IPS DF 6.9 (cell line): Measurements from ENCODE around the gene CLEC19A.

Experiments
- DNase-seq: peaks from one replicate; pipeline ENCODE4 v3.0.0-alpha.2; 2013; ENCODE audit warnings: low read depth, low spot score
- H3K27ac ChIP-seq: one replicate; pipeline ENCODE4 v1.5.1; 2013; ENCODE audit warnings: low read length, control low read depth
- H3K27me3 ChIP-seq: 2 replicates; pipeline ENCODE4 v1.6.1; 2013; ENCODE audit warnings: mild to moderate bottlenecking, low read length; ENCODE audit not compliant: control insufficient read depth, insufficient read depth
- H3K36me3 ChIP-seq: 2 replicates; pipeline ENCODE4 v1.6.1; 2013; ENCODE audit warnings: low read length; ENCODE audit not compliant: control insufficient read depth, insufficient read depth
- H3K4me1 ChIP-seq: 2 replicates; pipeline ENCODE4 v1.6.1; 2013; ENCODE audit warnings: low read length; ENCODE audit not compliant: control insufficient read depth, insufficient read depth
- H3K4me3 ChIP-seq: 2 replicates; pipeline ENCODE4 v1.5.1; 2013; ENCODE audit warnings: mild to moderate bottlenecking, low read length
- H3K9me3 ChIP-seq: 2 replicates; pipeline ENCODE4 v1.6.1; 2013; ENCODE audit warnings: low read length, inconsistent platforms; ENCODE audit not compliant: control insufficient read depth, insufficient read depth
- WGBS: extraction: QIAGEN DNeasy Blood & Tissue Kit; methylation state at CpG from one replicate; pipeline ENCODE4 v1.1.7; 2013; ENCODE audit warnings: mixed read lengths, missing lambda C conversion rate; ENCODE audit not compliant: insufficient read length, insufficient coverage; 5-methylcytosine and 5-hydroxymethylcytosine counted together

CLEC19A gene

DNA sequence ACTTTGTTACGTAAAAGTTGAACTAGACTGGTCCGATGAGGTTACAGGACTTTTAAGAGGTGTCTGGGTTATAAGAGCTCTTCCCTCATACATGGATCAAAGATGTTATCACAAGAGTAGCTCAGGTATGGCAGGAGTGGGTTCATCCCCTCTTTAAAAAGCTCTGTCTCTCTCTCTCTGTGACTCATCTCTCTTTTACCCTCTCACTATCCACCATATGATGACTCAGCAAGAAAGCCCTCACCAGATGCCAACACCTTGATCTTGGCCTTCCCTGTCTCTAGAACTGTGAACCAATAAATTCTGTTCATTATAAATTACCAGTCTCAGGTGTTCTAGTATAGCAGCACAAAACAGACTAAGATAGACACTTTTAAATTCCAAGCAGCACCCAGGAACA lies 1.9 kb upstream of the CLEC19A start:
- Histone ChIP-seq H3K4me3 (no peak overlapping the region), H3K27me3 (no peaks in the 10 kb centered on the region), H3K9me3 (no peaks in the 10 kb centered on the region), H3K27ac (no peak overlapping the region), H3K36me3 (no peaks in the 10 kb centered on the region), H3K4me1 (peaks cover 4% of the 10 kb centered on the region)
- no peak for DNase-seq
- WGBS, result no CpG with 5 or more reads among the region's 2 CpGs

DNA sequence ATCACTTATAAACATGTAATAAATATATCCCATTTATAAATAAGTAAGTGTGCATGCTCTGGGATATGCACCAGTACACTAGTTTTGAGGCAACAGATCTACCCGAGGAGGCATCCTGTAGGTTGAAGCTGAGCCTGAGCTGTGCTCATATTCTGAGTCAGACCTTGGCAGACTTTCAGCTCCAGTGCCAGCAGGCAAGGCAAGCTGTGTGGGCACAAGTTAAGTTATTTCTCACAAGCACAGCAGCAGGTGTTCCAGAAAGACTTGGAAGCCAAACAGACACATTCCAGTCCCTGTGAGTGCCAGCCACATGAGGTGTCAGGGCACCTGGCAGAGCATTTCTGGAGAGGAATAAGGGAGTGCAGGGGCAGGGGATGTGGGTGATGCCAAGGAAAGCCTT lies 1.3 kb upstream of the CLEC19A start:
- no peak overlapping the region for H3K4me3 ChIP-seq
- DNase-seq, result no peak
- H3K36me3 ChIP-seq, result no peaks in the 10 kb centered on the region
- peaks cover 4% of the 10 kb centered on the region for H3K4me1 ChIP-seq
- no peaks in the 10 kb centered on the region for H3K27me3 ChIP-seq
- no peaks in the 10 kb centered on the region for H3K9me3 ChIP-seq
- WGBS, result no CpG with 5 or more reads among the region's 1 CpG
- no peak overlapping the region for H3K27ac ChIP-seq

DNA sequence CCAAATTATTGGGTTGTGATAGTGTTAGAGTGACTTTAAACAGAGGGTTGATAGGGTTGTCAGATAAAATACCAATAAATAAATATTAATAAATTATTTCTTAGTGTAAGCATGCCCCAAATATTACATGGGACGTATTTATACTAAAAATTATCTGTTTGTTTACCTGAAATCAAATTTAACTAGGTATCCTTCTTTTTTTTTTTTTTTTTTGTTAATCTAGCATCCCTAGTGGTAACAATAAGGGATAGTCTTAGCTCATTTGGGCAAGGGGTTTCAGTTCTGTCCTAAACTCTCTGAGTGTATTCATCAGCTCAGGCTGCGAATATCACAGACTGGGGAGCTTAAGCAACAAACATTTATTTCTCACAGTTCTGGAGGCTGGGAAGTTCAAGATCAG lies 1.3 kb downstream of the CLEC19A start:
- Histone ChIP-seq H3K36me3 (no peaks in the 10 kb centered on the region), H3K9me3 (no peaks in the 10 kb centered on the region), H3K4me1 (peaks cover 9% of the 10 kb centered on the region), H3K4me3 (no peak overlapping the region), H3K27me3 (no peaks in the 10 kb centered on the region), H3K27ac (no peak overlapping the region)
- no peak for DNase-seq
- WGBS, result no CpG with 5 or more reads among the region's 2 CpGs

DNA sequence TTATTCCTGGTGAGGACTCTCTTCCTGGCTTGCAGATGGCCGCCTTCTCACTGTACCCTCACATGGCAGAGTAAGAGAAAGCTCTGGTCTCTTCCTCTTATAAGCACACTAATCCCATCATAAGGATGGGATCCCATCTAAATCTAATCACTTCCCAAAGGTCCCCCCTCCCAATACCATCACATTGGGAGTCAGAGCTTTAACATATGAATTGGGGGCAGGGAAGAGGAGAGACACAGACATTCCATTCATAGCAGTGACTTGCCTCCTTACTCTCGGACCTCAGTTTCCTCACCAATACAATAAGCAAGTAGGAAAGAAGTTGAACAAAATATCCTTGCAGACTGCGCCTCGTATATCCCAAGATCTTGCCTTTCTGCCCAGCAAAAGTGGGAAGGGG lies 1.7 kb downstream of the CLEC19A start:
- peaks cover 9% of the 10 kb centered on the region for H3K4me1 ChIP-seq
- WGBS, result no CpG with 5 or more reads among the region's 4 CpGs

DNA sequence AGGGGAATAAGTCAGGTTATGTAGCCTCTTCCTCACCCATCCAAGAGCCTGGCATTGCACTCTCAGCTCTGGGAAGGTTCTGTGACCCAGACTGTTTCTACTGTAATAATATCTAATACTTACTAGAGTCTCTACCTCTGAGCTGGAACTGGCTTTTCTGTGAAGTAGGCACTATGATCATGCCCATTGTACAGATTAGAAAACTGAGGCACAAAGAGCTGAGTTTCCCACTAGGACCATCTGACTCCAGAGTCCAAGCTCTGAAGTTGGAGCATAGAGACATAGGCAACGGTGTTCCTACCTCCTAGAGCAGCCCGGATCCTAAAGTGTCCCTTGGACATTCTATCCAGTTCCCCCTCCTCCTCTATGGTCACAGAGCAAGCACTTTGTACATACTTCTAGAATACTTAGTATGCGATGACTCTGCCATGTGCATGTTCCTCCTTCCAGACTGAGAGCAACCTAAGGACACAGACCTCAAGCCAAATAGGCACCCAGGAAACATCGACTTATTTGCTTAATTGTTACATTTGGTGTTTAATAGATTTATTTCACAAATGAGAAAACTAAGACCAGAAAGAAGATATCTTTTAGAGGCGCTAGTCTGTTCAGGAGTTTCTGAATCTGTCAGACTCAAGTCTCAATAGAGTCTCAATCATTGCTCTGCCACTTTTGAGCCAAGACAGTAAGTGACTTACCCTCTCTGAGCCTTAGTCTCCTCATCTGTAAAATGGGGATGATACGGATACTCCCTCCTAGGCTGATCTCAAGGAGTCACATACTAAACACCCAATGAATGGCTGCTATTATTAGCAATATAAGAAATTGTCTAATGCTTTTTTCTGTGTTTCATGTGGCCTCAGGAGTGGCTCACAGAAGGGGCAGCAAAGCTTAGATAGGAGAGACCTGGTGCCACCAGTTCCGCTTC lies 3.6 kb downstream of the CLEC19A start:
- no CpG with 5 or more reads among the region's 7 CpGs for WGBS
- Histone ChIP-seq H3K27me3 (no peaks in the 10 kb centered on the region), H3K9me3 (no peaks in the 10 kb centered on the region), H3K27ac (no peak overlapping the region), H3K4me1 (peaks cover 9% of the 10 kb centered on the region), H3K4me3 (no peak overlapping the region), H3K36me3 (no peaks in the 10 kb centered on the region)
- no peak for DNase-seq

More for the DNA sequence above, 1.7 kb downstream of the CLEC19A start:
- no peak overlapping the region for H3K4me3 ChIP-seq
- no peak for DNase-seq
- no peaks in the 10 kb centered on the region for H3K36me3 ChIP-seq
- H3K27me3 ChIP-seq, result no peaks in the 10 kb centered on the region
- no peaks in the 10 kb centered on the region for H3K9me3 ChIP-seq
- H3K27ac ChIP-seq, result no peak overlapping the region

DNA sequence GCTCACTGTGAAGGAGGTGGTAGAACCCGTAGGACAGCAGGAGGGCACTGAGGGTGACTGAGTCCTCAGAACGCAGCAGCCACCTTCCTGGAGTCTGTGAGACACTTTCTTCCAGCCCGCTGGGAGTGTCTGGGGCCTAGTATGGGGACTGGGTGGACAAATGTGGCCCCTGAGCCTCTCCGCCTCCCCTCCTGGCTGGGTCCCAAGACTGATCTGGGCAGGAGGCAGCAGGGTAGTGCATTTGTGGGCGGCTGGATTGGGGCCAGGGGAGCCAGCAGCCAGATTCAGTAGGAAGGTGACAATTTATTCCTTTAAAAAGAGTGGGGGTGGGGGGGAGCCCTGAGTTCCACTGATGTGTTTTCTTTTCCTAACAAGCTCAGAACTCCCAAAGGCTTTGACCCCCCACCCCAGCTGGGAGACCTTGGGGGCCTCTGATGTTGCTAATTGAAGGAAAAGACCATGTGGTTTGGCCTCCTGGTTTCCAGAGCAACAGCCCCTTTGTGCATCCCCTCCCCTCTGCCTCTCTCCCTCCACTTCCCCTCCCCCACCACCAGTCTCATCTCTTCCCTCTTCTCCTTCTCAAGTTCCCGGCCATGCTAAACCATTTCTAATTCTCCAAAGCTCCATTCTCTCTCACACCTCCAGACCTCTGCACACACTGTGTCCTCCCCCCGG lies 4.4 kb downstream of the CLEC19A start:
- DNase-seq, result no peak
- H3K4me3 ChIP-seq, result no peak overlapping the region

DNA sequence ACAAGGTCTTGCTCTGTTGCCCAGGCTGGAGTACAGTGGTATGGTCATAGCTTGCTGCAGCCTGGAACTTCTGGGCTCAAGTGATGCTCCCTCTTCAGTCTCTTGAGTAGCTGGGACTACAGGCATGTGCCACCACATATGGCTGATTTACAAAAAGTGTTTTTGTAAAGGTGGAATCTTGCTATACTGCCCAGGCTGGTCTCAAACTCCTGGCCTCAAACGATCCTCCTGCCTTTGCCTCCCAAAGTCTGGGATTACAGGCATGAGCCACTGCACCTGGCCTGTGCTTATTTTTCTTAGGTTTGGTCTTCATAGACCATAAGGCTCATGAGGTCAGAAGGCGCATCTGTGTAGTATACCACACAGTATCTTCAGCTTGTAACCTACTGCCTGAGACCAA lies 5.3 kb downstream of the CLEC19A start:
- WGBS, result no CpG with 5 or more reads among the region's 2 CpGs
- H3K27ac ChIP-seq, result no peak overlapping the region
- no peaks in the 10 kb centered on the region for H3K36me3 ChIP-seq

More for the DNA sequence above, 4.4 kb downstream of the CLEC19A start:
- peaks cover 9% of the 10 kb centered on the region for H3K4me1 ChIP-seq
- H3K9me3 ChIP-seq, result no peaks in the 10 kb centered on the region
- no peak overlapping the region for H3K27ac ChIP-seq
- no peaks in the 10 kb centered on the region for H3K36me3 ChIP-seq
- no peaks in the 10 kb centered on the region for H3K27me3 ChIP-seq
- WGBS, result no CpG with 5 or more reads among the region's 7 CpGs

DNA sequence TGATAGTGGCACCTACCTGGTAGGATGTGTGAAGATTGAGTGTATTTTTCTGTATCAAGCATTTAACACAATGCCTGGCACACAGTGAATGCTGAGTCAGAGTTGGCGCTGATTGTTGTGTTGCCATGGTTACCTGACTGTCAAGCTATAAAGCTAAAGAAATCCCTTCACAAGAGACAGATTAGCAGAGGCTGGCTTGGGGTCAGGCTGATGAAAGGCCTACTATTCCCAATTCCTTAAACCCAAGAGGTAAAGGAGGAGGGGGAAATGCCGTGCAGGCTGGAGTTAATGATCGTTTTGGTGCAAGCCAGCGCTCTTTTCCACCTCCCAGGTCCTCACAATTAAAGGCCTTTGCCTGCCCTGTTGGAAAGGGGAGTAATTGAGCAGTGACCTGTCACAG lies 5.9 kb downstream of the CLEC19A start:
- Histone ChIP-seq H3K9me3 (no peaks in the 10 kb centered on the region), H3K27me3 (no peaks in the 10 kb centered on the region), H3K27ac (no peak overlapping the region), H3K4me3 (no peak overlapping the region), H3K4me1 (peaks cover 9% of the 10 kb centered on the region), H3K36me3 (no peaks in the 10 kb centered on the region)
- no CpG with 5 or more reads among the region's 4 CpGs for WGBS
- DNase-seq, result no peak

More for the DNA sequence above, 5.3 kb downstream of the CLEC19A start:
- Histone ChIP-seq H3K27me3 (no peaks in the 10 kb centered on the region), H3K4me3 (no peak overlapping the region), H3K4me1 (peaks cover 9% of the 10 kb centered on the region), H3K9me3 (no peaks in the 10 kb centered on the region)
- DNase-seq, result no peak

DNA sequence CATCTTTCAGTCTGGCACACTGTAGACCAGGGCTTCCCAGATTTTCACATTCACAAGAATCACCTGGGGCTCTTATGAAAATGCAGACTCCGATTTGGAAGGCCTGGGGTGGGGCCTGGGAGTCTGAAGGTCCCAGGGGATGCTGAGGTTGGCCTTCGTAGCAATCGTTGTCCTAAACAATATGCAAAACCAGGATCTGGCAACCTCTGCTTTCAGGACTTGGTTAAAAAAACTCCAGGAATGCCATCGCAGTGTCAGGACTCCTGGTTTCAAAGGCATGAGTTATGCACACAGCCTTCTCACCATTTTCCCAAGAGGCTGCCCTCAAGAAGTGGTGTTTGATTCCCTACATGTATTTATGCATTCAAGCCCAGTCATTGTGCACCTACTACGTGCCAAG lies 6.7 kb downstream of the CLEC19A start:
- no peak for DNase-seq
- H3K36me3 ChIP-seq, result no peaks in the 10 kb centered on the region
- H3K27ac ChIP-seq, result no peak overlapping the region
- H3K9me3 ChIP-seq, result no peaks in the 10 kb centered on the region
- no peaks in the 10 kb centered on the region for H3K27me3 ChIP-seq
- no CpG with 5 or more reads among the region's 5 CpGs for WGBS
- no peak overlapping the region for H3K4me3 ChIP-seq
- peaks cover 9% of the 10 kb centered on the region for H3K4me1 ChIP-seq

DNA sequence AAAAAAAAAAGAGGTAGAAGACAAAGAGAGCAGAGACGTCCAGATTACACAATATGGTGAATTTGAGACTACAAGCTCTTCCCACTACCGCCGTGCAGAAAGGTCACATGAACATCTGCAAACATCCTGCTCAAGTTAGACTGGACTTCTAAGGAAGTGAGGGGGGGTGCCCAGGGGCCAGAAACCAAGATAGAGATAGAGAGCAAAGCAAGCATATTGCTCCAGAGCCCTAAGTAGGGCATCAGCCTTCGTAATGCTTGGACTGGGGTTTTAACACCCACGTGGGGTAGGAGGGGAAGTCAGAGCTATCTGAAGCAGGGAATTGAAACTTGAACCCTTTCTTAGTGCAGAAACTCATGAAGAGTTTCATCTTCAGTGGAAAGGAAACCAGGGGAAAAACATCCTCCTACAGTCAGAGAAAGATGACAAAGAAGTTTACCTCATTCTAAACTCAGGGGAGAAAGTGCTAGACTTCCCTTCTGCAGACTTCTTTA lies 8.7 kb downstream of the CLEC19A start:
- peaks cover 4% of the 10 kb centered on the region for H3K4me1 ChIP-seq
- H3K36me3 ChIP-seq, result no peaks in the 10 kb centered on the region
- WGBS, result no CpG with 5 or more reads among the region's 5 CpGs
- H3K4me3 ChIP-seq, result no peak overlapping the region
- DNase-seq, result no peak
- H3K27me3 ChIP-seq, result no peaks in the 10 kb centered on the region
- no peak overlapping the region for H3K27ac ChIP-seq
- no peaks in the 10 kb centered on the region for H3K9me3 ChIP-seq
